ENCODE results near the gene PTPN5. TPM values are rescaled to one million over a fixed set of nuclear protein-coding genes. Genes with fewer than 3 reads are reported as not detected.

PTPN5 gene
- total RNA-seq, 1 experiment from 2014 or later: not detected

- Mint-ChIP-seq H3K36me3 (ENCODE audit: insufficient read depth, unreplicated experiment) (peaks cover 6% of the 10 kb centered on the region), H3K4me3 (ENCODE audit: unreplicated experiment) (no peak overlapping the region), H3K27me3 (ENCODE audit: insufficient read depth, unreplicated experiment) (no peaks in the 10 kb centered on the region), H3K27ac (ENCODE audit: unreplicated experiment) (no peak overlapping the region), H3K4me1 (ENCODE audit: low read depth, unreplicated experiment) (peaks cover 11% of the 10 kb centered on the region), H3K9me3 (ENCODE audit: unreplicated experiment) (no peaks in the 10 kb centered on the region)
- Histone ChIP-seq H3K4me1 (peaks cover 5% of the 10 kb centered on the region; the same call in 1 of the 2 replicates), H3K4me3 (ENCODE audit: low read depth, low read length) (no peak overlapping the region), H3K36me3 (ENCODE audit: control insufficient read depth, insufficient read depth, low read length) (no peaks in the 10 kb centered on the region), H3K9me3 (no peaks in the 10 kb centered on the region), H3K27me3 (replicated peaks; ENCODE audit: control insufficient read depth, insufficient read depth, low read length) (no peaks in the 10 kb centered on the region; the same call in 1 of the 2 replicates)
- no peak for TF ChIP-seq CTCF (IDR thresholded peaks at IDR 0.05; ENCODE audit: insufficient read depth in 1 of 2, low read depth in 1 of 2, low read length in 1 of 2, severe bottlenecking in 1 of 2, unreplicated experiment in 1 of 2)
- BruUV-seq (replicated peaks): no TSS peak
- intact Hi-C loops (cut with micrococcal nuclease; ENCODE audit: unreplicated experiment): no loop called here
- ChIA-PET CTCF (no interaction called here), POLR2A (no interaction called here)
- no peak for DNase-seq
Observed at GRCh38 chr11:18752502-18752901, 39.1 kb downstream of the PTPN5 start.

GRCh38 chr11:18750944-18751343 is 40.7 kb downstream of the PTPN5 start:
- intact Hi-C loops (cut with micrococcal nuclease; ENCODE audit: unreplicated experiment): no loop called here

GRCh38 chr11:18749681-18750319 is 41.8 kb downstream of the PTPN5 start:
- no TSS peak for BruUV-seq (replicated peaks)
- DNase-seq: no peak
- Histone ChIP-seq H3K4me3 (ENCODE audit: low read depth, low read length) (no peak overlapping the region), H3K27me3 (replicated peaks; ENCODE audit: control insufficient read depth, insufficient read depth, low read length) (no peaks in the 10 kb centered on the region; the same call in 1 of the 2 replicates), H3K36me3 (ENCODE audit: control insufficient read depth, insufficient read depth, low read length) (no peaks in the 10 kb centered on the region), H3K4me1 (no peaks in the 10 kb centered on the region), H3K9me3 (no peaks in the 10 kb centered on the region)
- H3K27ac Mint-ChIP-seq (ENCODE audit: unreplicated experiment): no peak overlapping the region
- TF ChIP-seq CTCF (IDR thresholded peaks at IDR 0.05; ENCODE audit: insufficient read depth in 1 of 2, low read depth in 1 of 2, low read length in 1 of 2, severe bottlenecking in 1 of 2, unreplicated experiment in 1 of 2): no peak
- intact Hi-C loops (cut with micrococcal nuclease; ENCODE audit: unreplicated experiment): no loop called here
- H3K4me3 Mint-ChIP-seq (ENCODE audit: unreplicated experiment): no peak overlapping the region
- peaks cover 7% of the 10 kb centered on the region for H3K4me1 Mint-ChIP-seq (ENCODE audit: low read depth, unreplicated experiment)
- H3K36me3 Mint-ChIP-seq (ENCODE audit: insufficient read depth, unreplicated experiment): peaks cover 6% of the 10 kb centered on the region
- H3K27me3 Mint-ChIP-seq (ENCODE audit: insufficient read depth, unreplicated experiment): no peaks in the 10 kb centered on the region
- CTCF ChIA-PET: interaction anchor here (1.0 to 1.4 kb wide), 2 partner anchors 8 to 14 kb away, joined by 3 to 5 read pairs; no protein-coding TSS in a partner anchor
- POLR2A ChIA-PET: no interaction called here
- no peaks in the 10 kb centered on the region for H3K9me3 Mint-ChIP-seq (ENCODE audit: unreplicated experiment)

More at GRCh38 chr11:18750944-18751343, 40.7 kb downstream of the PTPN5 start:
- Histone ChIP-seq H3K27me3 (replicated peaks; ENCODE audit: control insufficient read depth, insufficient read depth, low read length) (no peaks in the 10 kb centered on the region; the same call in 1 of the 2 replicates), H3K4me1 (no peaks in the 10 kb centered on the region), H3K9me3 (no peaks in the 10 kb centered on the region), H3K4me3 (ENCODE audit: low read depth, low read length) (no peak overlapping the region), H3K36me3 (ENCODE audit: control insufficient read depth, insufficient read depth, low read length) (no peaks in the 10 kb centered on the region)
- TF ChIP-seq CTCF (IDR thresholded peaks at IDR 0.05; ENCODE audit: insufficient read depth in 1 of 2, low read depth in 1 of 2, low read length in 1 of 2, severe bottlenecking in 1 of 2, unreplicated experiment in 1 of 2): no peak
- H3K27me3 Mint-ChIP-seq (ENCODE audit: insufficient read depth, unreplicated experiment): no peaks in the 10 kb centered on the region
- POLR2A ChIA-PET: no interaction called here
- BruUV-seq (replicated peaks): no TSS peak
- no peaks in the 10 kb centered on the region for H3K9me3 Mint-ChIP-seq (ENCODE audit: unreplicated experiment)
- no peak overlapping the region for H3K27ac Mint-ChIP-seq (ENCODE audit: unreplicated experiment)
- peaks cover 6% of the 10 kb centered on the region for H3K36me3 Mint-ChIP-seq (ENCODE audit: insufficient read depth, unreplicated experiment)
- H3K4me1 Mint-ChIP-seq (ENCODE audit: low read depth, unreplicated experiment): peaks cover 7% of the 10 kb centered on the region
- H3K4me3 Mint-ChIP-seq (ENCODE audit: unreplicated experiment): no peak overlapping the region
- no peak for DNase-seq
- CTCF ChIA-PET: no interaction called here
